Measurements from ENCODE around the gene CCL5. TPM values are rescaled to one million over a fixed set of nuclear protein-coding genes. Genes with fewer than 3 reads are reported as not detected.

CCL5 gene
- total RNA-seq, result 0.58 TPM
- polyA plus RNA-seq, result 4.8 TPM

GRCh38 chr17:35879773-35880654 is at the start of gene CCL5:
TSS of gene CCL5 (minus strand) at chr17:35880360.
- H3K4me1 ChIP-seq (ENCODE audit: insufficient read depth), result no peaks in the 10 kb centered on the region
- H3K36me3 ChIP-seq (ENCODE audit: insufficient read depth), result no peaks in the 10 kb centered on the region
- WGBS, result 69% methylated on average over 11 of the region's 11 CpGs
- H3K27ac ChIP-seq (ENCODE audit: low read depth), result no peak within 1 kb of the TSS
- DNase-seq (ENCODE audit: extremely low spot score), result no peak
- H3K4me3 ChIP-seq (ENCODE audit: low read depth, low read length), result peak within 1 kb of the TSS; percentile 16

GRCh38 chr17:35927714-35928113 is 47.6 kb upstream of the CCL5 start:
- no peak for DNase-seq (ENCODE audit: extremely low spot score)
- Histone ChIP-seq H3K36me3 (ENCODE audit: insufficient read depth) (peaks cover 1% of the 10 kb centered on the region), H3K27ac (ENCODE audit: low read depth) (no peak overlapping the region)

GRCh38 chr17:35923609-35924114 is 43.5 kb upstream of the CCL5 start:
- Histone ChIP-seq H3K4me3 (ENCODE audit: low read depth, low read length) (no peak overlapping the region), H3K4me1 (ENCODE audit: insufficient read depth) (no peaks in the 10 kb centered on the region), H3K27ac (ENCODE audit: low read depth) (no peak overlapping the region), H3K36me3 (ENCODE audit: insufficient read depth) (peaks cover 1% of the 10 kb centered on the region)
- WGBS, result 97% methylated on average over 6 of the region's 6 CpGs
- DNase-seq (ENCODE audit: extremely low spot score), result no peak

More at GRCh38 chr17:35927714-35928113, 47.6 kb upstream of the CCL5 start:
- no peak overlapping the region for H3K4me3 ChIP-seq (ENCODE audit: low read depth, low read length)
- H3K4me1 ChIP-seq (ENCODE audit: insufficient read depth), result no peaks in the 10 kb centered on the region

- H3K4me1 ChIP-seq (ENCODE audit: insufficient read depth), result no peaks in the 10 kb centered on the region
- H3K36me3 ChIP-seq (ENCODE audit: insufficient read depth), result peaks cover 1% of the 10 kb centered on the region
- 95% methylated on average over 1 of the region's 1 CpG for WGBS
- H3K4me3 ChIP-seq (ENCODE audit: low read depth, low read length), result no peak overlapping the region
- DNase-seq (ENCODE audit: extremely low spot score), result no peak
- no peak overlapping the region for H3K27ac ChIP-seq (ENCODE audit: low read depth)
These were observed 40.1 kb upstream of the CCL5 start for GRCh38 chr17:35920229-35920628.

DNA sequence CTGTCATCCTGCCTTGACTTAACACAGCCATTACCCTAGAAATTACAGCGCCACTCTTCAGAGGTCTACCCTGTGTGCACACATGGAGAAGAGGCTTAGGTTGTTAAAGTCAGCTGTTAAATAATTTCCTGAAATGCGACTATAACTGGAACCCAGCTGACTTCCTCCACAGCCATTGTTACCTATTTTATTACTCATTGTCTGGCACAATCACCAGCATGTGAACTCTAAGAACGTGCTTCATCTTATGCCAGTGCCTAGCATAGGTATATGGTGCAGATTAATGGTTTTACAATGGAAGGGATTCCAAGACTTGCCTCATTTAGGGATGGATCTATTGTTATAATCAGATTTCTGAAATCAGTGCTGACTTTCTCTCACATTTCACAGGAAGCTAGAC is 38.5 kb upstream of the CCL5 start:
- Histone ChIP-seq H3K4me1 (ENCODE audit: insufficient read depth) (no peaks in the 10 kb centered on the region), H3K4me3 (ENCODE audit: low read depth, low read length) (no peak overlapping the region), H3K36me3 (ENCODE audit: insufficient read depth) (no peaks in the 10 kb centered on the region), H3K27ac (ENCODE audit: low read depth) (no peak overlapping the region)
- 73% methylated on average over 3 of the region's 3 CpGs for WGBS
- DNase-seq (ENCODE audit: extremely low spot score), result no peak

GRCh38 chr17:35917519-35918213 is 37.5 kb upstream of the CCL5 start:
- no peak overlapping the region for H3K27ac ChIP-seq (ENCODE audit: low read depth)
- no peak for DNase-seq (ENCODE audit: extremely low spot score)
- 93% methylated on average over 29 of the region's 29 CpGs for WGBS
- no peaks in the 10 kb centered on the region for H3K4me1 ChIP-seq (ENCODE audit: insufficient read depth)
- H3K4me3 ChIP-seq (ENCODE audit: low read depth, low read length), result no peak overlapping the region
- H3K36me3 ChIP-seq (ENCODE audit: insufficient read depth), result no peaks in the 10 kb centered on the region

GRCh38 chr17:35915153-35915964 is 35.2 kb upstream of the CCL5 start:
- Histone ChIP-seq H3K27ac (ENCODE audit: low read depth) (no peak overlapping the region), H3K36me3 (ENCODE audit: insufficient read depth) (no peaks in the 10 kb centered on the region), H3K4me1 (ENCODE audit: insufficient read depth) (no peaks in the 10 kb centered on the region), H3K4me3 (ENCODE audit: low read depth, low read length) (no peak overlapping the region)
- WGBS, result 69% methylated on average over 3 of the region's 3 CpGs
- no peak for DNase-seq (ENCODE audit: extremely low spot score)

DNA sequence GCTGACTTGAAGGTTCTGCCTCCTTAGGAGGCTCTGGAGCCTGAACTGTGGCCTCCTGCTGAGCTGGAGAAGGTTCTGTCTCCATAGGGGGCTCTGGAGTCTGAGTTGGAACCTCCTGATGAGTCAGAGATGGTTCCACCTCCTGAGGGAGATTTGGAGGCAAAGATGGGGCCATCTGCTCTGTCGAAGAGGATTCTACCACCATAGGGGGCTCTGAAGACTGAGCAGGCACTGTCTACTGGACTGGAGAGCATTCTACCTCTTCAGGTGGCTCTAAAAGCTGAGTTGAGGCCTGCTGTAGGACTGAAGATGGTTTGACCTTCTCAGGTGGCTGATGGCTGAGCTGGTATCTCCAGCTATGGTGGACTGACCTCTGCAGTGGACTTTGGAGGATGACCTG is 34.2 kb upstream of the CCL5 start:
- 97% methylated on average over 1 of the region's 1 CpG for WGBS
- DNase-seq (ENCODE audit: extremely low spot score), result no peak
- H3K36me3 ChIP-seq (ENCODE audit: insufficient read depth), result no peaks in the 10 kb centered on the region

DNA sequence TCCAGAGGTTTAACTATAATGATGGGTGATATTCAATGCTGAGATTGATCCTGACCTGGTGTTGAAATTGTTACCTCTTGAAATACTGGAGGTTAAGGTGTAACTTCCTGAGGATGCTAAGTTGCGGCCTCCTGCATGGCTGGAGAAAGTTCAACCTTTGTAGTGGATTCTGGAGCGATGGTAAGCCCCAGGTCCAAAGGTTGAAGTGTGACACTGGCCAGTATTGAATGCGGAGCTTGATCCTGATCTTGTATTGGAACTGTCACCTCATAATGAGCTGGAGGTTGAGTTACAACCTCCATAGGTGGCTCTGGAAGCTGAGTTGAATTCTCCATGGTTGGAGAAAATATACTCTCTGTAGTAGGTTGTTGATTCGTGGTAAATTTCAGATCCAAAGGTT is 33.4 kb upstream of the CCL5 start:
- H3K4me3 ChIP-seq (ENCODE audit: low read depth, low read length), result no peak overlapping the region
- 86% methylated on average over 4 of the region's 4 CpGs for WGBS
- no peak for DNase-seq (ENCODE audit: extremely low spot score)

More for the DNA sequence above, 34.2 kb upstream of the CCL5 start:
- H3K4me1 ChIP-seq (ENCODE audit: insufficient read depth), result no peaks in the 10 kb centered on the region
- H3K4me3 ChIP-seq (ENCODE audit: low read depth, low read length), result no peak overlapping the region
- no peak overlapping the region for H3K27ac ChIP-seq (ENCODE audit: low read depth)

DNA sequence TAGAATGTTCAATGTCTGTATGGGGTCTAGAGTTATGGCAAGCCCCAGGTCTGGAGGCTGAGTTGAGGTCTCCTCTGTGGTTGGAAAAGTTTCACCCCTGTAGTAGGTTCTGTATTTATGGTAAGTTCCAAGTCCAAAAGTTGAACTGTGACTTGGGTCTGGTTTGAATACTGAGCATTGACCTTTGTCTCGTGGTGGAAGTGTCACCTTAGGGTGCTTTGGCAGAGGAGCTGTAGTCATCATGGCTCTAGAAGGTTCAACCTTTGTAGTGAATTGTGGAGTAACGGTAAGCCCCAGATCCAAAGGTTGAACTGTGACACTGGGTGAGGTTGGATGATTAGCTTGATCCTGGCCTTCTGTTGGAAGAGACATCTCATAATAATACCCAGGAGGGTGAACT is 32.8 kb upstream of the CCL5 start:
- Histone ChIP-seq H3K27ac (ENCODE audit: low read depth) (no peak overlapping the region), H3K4me3 (ENCODE audit: low read depth, low read length) (no peak overlapping the region), H3K4me1 (ENCODE audit: insufficient read depth) (no peaks in the 10 kb centered on the region), H3K36me3 (ENCODE audit: insufficient read depth) (no peaks in the 10 kb centered on the region)
- DNase-seq (ENCODE audit: extremely low spot score), result no peak
- WGBS, result 81% methylated on average over 2 of the region's 2 CpGs

More for the DNA sequence above, 33.4 kb upstream of the CCL5 start:
- H3K4me1 ChIP-seq (ENCODE audit: insufficient read depth), result no peaks in the 10 kb centered on the region
- H3K36me3 ChIP-seq (ENCODE audit: insufficient read depth), result no peaks in the 10 kb centered on the region
- no peak overlapping the region for H3K27ac ChIP-seq (ENCODE audit: low read depth)

GRCh38 chr17:35912339-35912912 is 32.3 kb upstream of the CCL5 start:
- H3K36me3 ChIP-seq (ENCODE audit: insufficient read depth), result no peaks in the 10 kb centered on the region
- DNase-seq (ENCODE audit: extremely low spot score), result no peak
- H3K4me3 ChIP-seq (ENCODE audit: low read depth, low read length), result no peak overlapping the region
- no peaks in the 10 kb centered on the region for H3K4me1 ChIP-seq (ENCODE audit: insufficient read depth)
- H3K27ac ChIP-seq (ENCODE audit: low read depth), result no peak overlapping the region
- 97% methylated on average over 3 of the region's 3 CpGs for WGBS

DNA sequence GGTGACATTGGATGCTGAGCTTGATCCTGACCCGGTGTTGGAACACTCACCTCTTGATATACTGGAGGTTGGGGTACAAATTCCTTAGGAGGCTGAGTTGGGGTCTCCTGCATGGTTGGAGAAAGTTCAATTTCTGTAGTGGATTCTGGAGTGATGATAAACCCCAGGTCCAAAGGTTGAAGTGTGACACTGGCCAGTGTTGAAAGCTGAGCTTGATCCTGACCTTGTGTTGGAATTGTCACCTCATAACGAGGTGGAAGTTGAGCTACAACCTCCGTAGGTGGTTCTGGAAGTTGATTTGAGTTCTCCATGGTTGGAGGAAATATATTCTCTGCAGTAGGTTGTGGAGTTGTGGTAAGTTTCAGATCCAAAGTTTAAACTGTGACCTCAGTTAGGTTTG is 29.2 kb upstream of the CCL5 start:
- DNase-seq (ENCODE audit: extremely low spot score), result no peak
- H3K4me3 ChIP-seq (ENCODE audit: low read depth, low read length), result no peak overlapping the region
- no peaks in the 10 kb centered on the region for H3K36me3 ChIP-seq (ENCODE audit: insufficient read depth)
- 77% methylated on average over 3 of the region's 3 CpGs for WGBS
- H3K4me1 ChIP-seq (ENCODE audit: insufficient read depth), result no peaks in the 10 kb centered on the region
- no peak overlapping the region for H3K27ac ChIP-seq (ENCODE audit: low read depth)

DNA sequence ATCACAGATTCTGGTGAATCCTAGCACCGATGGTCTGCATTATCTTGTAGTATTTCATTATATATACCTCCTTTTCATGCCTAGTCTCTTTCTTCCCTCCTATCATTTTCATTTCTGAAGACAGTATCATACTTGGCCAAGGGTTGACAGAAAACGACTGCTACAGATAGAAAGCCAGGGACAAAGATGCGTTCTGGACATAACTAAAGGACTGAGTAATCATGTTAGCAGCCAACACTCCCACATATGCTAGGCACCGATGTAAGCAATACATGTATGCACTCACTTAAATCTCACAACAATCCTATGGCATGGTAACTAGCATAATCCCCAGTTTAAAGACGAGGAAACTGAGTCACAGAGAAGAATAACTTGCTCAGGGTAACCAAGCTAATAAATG is 27.5 kb upstream of the CCL5 start:
- WGBS, result 60% methylated on average over 5 of the region's 5 CpGs
- no peak for DNase-seq (ENCODE audit: extremely low spot score)
- H3K36me3 ChIP-seq (ENCODE audit: insufficient read depth), result no peaks in the 10 kb centered on the region
- H3K4me3 ChIP-seq (ENCODE audit: low read depth, low read length), result no peak overlapping the region
- H3K4me1 ChIP-seq (ENCODE audit: insufficient read depth), result no peaks in the 10 kb centered on the region
- H3K27ac ChIP-seq (ENCODE audit: low read depth), result no peak overlapping the region

All from urinary bladder (tissue), 4 donors.